SK-N-SH treated with all-trans-retinoic acid at 6 μM for 48 hours (cell line): Measurements from ENCODE around the gene SKA3.
"Not testable (repeated sequence)": the region's sequence is repeated elsewhere in the genome, so short reads cannot be mapped to it uniquely, and the experiment has no call there.

Experiments
- ATAC-seq: fragments of 200-7000 bp; cut with Tn5 transposase; 3 replicates; pipeline ENCODE4 v1.9.1; 2020; ENCODE audit warnings: mild to moderate bottlenecking, moderate library complexity
- ARNTL ChIP-seq: fragments of 450-650 bp; formaldehyde crosslinking; IDR thresholded peaks from 2 replicates; pipeline ENCODE4 v1.5.0; 2020; ENCODE audit warnings: low read depth, mild to moderate bottlenecking, moderate library complexity, borderline replicate concordance
- BACH2 ChIP-seq: fragments of 250-450 bp; sonication (Bioruptor Pico); IDR thresholded peaks from 2 replicates; pipeline ENCODE4 v1.9.0; 2021; ENCODE audit warnings: mild to moderate bottlenecking, borderline replicate concordance
- ESRRG ChIP-seq: fragments of 250-450 bp; sonication (Bioruptor Pico); IDR thresholded peaks from 2 replicates; pipeline ENCODE4 v1.6.1; 2021; ENCODE audit warnings: mild to moderate bottlenecking
- GLIS3 ChIP-seq: fragments of 250-450 bp; sonication (Bioruptor Pico); IDR thresholded peaks from 2 replicates; pipeline ENCODE4 v1.5.0; 2020; ENCODE audit warnings: mild to moderate bottlenecking, moderate library complexity
- OSR1 ChIP-seq: fragments of 250-450 bp; sonication (Bioruptor Pico); IDR thresholded peaks from 2 replicates; pipeline ENCODE4 v1.8.0; 2022; ENCODE audit warnings: moderate library complexity, mild to moderate bottlenecking, inconsistent platforms
- PPARA ChIP-seq: fragments of 250-450 bp; sonication (Bioruptor Pico); IDR thresholded peaks from 2 replicates; pipeline ENCODE4 v1.5.0; 2020; ENCODE audit warnings: mild to moderate bottlenecking, borderline replicate concordance
- RARB ChIP-seq: fragments of 250-450 bp; sonication (Bioruptor Pico); IDR thresholded peaks from 2 replicates; pipeline ENCODE4 v1.8.0; 2021; ENCODE audit warnings: mild to moderate bottlenecking, moderate library complexity
- SNAI2 ChIP-seq: fragments of 250-450 bp; sonication (Bioruptor Pico); IDR thresholded peaks from 2 replicates; pipeline ENCODE4 v1.5.0; 2020; ENCODE audit warnings: mild to moderate bottlenecking, moderate library complexity
- TCF4 ChIP-seq: fragments of 250-450 bp; sonication (Bioruptor Pico); IDR thresholded peaks from 2 replicates; pipeline ENCODE4 v1.8.0; 2021; ENCODE audit warnings: mild to moderate bottlenecking, moderate library complexity, borderline replicate concordance
- ZC3H10 ChIP-seq: fragments of 250-450 bp; sonication (Bioruptor Pico); IDR thresholded peaks from 2 replicates; pipeline ENCODE4 v1.5.1; 2021; ENCODE audit warnings: mild to moderate bottlenecking, moderate library complexity
- ZFP3 ChIP-seq: fragments of 250-450 bp; sonication (Bioruptor Pico); IDR thresholded peaks from 2 replicates; pipeline ENCODE4 v1.5.0; 2020; ENCODE audit warnings: mild to moderate bottlenecking, moderate library complexity
- ZFP30 ChIP-seq: fragments of 450-650 bp; formaldehyde crosslinking; IDR thresholded peaks from 2 replicates; pipeline ENCODE4 v1.5.0; 2022; ENCODE audit warnings: mild to moderate bottlenecking, moderate library complexity
- ZNF565 ChIP-seq: fragments of 450-650 bp; formaldehyde crosslinking; conservative IDR thresholded peaks from 2 replicates; pipeline ENCODE4 v1.5.0; 2020; ENCODE audit warnings: low read depth, mild to moderate bottlenecking, moderate library complexity
- ZNF70 ChIP-seq: fragments of 450-650 bp; formaldehyde crosslinking; IDR thresholded peaks from 2 replicates; pipeline ENCODE4 v1.5.0; 2020; ENCODE audit warnings: mild to moderate bottlenecking, moderate library complexity
- ZNF8 ChIP-seq: fragments of 450-650 bp; formaldehyde crosslinking; IDR thresholded peaks from 2 replicates; pipeline ENCODE4 v1.5.0; 2020; ENCODE audit warnings: mild to moderate bottlenecking, moderate library complexity
- TF ChIP-seq, protein P1 (sequence below): fragments of 250-450 bp; sonication (Bioruptor Pico); IDR thresholded peaks from 2 replicates; pipeline ENCODE4 v1.5.1; 2020; ENCODE audit warnings: low read depth, mild to moderate bottlenecking, moderate library complexity
- TF ChIP-seq, protein P2 (sequence below): fragments of 250-450 bp; sonication (Bioruptor Pico); IDR thresholded peaks from 2 replicates; pipeline ENCODE4 v1.5.0; 2020; ENCODE audit warnings: mild to moderate bottlenecking, moderate library complexity
- TF ChIP-seq, protein P3 (sequence below): fragments of 250-450 bp; sonication (Bioruptor Pico); IDR thresholded peaks from 2 replicates; pipeline ENCODE4 v1.8.0; 2021; ENCODE audit warnings: low read depth, mild to moderate bottlenecking, moderate library complexity, borderline replicate concordance

Gene SKA3

DNA sequence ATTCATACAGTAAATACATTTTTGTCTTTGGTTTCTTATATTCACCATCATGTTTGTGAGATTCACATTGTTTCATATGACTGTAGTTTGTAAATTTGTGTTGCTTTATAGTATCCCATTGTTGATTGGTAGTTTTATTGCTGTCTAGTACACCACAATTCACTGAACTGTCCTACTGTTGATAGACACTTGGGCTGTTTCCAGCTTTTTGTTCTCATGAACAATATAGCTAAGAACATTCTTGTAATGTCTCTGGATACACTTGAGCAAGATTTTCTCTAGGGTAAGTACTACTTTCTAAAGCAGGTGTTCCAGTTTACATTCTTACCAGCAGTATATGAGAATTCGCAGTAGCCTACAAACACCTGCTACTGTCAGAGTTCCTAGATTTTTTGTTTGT is 37.8 kb downstream of the SKA3 start:
- TF ChIP-seq BACH2 (CRISPR knock-in tag) = no peak
- TF ChIP-seq, protein P1, sequence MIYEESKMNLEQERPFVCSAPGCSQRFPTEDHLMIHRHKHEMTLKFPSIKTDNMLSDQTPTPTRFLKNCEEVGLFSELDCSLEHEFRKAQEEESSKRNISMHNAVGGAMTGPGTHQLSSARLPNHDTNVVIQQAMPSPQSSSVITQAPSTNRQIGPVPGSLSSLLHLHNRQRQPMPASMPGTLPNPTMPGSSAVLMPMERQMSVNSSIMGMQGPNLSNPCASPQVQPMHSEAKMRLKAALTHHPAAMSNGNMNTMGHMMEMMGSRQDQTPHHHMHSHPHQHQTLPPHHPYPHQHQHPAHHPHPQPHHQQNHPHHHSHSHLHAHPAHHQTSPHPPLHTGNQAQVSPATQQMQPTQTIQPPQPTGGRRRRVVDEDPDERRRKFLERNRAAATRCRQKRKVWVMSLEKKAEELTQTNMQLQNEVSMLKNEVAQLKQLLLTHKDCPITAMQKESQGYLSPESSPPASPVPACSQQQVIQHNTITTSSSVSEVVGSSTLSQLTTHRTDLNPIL = no peak
- no peak for TF ChIP-seq OSR1 (CRISPR knock-in tag)
- TF ChIP-seq, protein P2, sequence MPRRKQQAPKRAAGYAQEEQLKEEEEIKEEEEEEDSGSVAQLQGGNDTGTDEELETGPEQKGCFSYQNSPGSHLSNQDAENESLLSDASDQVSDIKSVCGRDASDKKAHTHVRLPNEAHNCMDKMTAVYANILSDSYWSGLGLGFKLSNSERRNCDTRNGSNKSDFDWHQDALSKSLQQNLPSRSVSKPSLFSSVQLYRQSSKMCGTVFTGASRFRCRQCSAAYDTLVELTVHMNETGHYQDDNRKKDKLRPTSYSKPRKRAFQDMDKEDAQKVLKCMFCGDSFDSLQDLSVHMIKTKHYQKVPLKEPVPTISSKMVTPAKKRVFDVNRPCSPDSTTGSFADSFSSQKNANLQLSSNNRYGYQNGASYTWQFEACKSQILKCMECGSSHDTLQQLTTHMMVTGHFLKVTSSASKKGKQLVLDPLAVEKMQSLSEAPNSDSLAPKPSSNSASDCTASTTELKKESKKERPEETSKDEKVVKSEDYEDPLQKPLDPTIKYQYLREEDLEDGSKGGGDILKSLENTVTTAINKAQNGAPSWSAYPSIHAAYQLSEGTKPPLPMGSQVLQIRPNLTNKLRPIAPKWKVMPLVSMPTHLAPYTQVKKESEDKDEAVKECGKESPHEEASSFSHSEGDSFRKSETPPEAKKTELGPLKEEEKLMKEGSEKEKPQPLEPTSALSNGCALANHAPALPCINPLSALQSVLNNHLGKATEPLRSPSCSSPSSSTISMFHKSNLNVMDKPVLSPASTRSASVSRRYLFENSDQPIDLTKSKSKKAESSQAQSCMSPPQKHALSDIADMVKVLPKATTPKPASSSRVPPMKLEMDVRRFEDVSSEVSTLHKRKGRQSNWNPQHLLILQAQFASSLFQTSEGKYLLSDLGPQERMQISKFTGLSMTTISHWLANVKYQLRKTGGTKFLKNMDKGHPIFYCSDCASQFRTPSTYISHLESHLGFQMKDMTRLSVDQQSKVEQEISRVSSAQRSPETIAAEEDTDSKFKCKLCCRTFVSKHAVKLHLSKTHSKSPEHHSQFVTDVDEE (CRISPR knock-in tag) = no peak
- TF ChIP-seq ZFP3 = no peak
- TF ChIP-seq ZC3H10 = no peak
- TF ChIP-seq ZFP30 (CRISPR knock-in tag) = no peak
- TF ChIP-seq GLIS3 = no peak
- TF ChIP-seq, protein P3, sequence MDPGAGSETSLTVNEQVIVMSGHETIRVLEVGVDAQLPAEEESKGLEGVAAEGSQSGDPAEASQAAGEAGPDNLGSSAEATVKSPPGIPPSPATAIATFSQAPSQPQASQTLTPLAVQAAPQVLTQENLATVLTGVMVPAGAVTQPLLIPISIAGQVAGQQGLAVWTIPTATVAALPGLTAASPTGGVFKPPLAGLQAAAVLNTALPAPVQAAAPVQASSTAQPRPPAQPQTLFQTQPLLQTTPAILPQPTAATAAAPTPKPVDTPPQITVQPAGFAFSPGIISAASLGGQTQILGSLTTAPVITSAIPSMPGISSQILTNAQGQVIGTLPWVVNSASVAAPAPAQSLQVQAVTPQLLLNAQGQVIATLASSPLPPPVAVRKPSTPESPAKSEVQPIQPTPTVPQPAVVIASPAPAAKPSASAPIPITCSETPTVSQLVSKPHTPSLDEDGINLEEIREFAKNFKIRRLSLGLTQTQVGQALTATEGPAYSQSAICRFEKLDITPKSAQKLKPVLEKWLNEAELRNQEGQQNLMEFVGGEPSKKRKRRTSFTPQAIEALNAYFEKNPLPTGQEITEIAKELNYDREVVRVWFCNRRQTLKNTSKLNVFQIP (CRISPR knock-in tag) = no peak
- TF ChIP-seq PPARA (CRISPR knock-in tag) = no peak
- ATAC-seq = no peak

DNA sequence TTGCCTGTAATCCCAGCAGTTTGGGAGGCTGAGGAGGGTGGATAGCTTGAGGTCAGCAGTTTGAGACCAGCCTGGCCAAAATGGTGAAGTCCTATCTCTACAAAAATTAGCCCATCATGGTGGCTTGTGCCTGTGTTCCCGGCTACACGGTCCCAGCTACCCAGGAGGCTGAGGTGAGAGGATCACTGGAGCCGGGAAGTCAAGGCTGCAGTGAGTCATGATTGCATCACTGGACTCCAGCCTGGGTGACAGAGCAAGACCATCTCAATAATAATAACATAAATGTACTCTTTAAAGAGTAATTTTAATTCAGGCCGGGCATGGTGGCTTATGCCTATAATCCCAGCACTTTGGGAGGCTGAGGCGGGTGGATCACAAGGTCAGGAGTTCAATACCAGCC is 38.7 kb downstream of the SKA3 start:
- TF ChIP-seq GLIS3 = no peak
- ATAC-seq = no peak

DNA sequence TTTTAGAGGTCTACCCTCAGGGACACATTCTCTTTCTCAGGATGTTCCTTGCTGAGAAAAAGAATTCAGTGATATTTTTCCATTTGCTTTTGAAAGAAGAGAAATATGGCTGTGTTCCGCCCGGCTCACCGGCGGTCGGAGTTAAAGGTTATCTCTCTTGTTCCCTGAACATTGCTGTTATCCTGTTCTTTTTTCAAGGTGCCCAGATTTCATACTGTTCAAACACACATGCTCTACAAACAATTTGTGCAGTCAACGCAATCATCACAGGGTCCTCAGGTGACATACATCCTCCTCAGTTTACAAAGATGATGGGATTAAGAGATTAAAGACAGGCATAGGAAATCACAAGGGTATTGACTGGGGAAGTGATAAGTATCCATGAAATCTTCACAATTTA is 40.5 kb downstream of the SKA3 start:
- ATAC-seq = not testable (repeated sequence)

DNA sequence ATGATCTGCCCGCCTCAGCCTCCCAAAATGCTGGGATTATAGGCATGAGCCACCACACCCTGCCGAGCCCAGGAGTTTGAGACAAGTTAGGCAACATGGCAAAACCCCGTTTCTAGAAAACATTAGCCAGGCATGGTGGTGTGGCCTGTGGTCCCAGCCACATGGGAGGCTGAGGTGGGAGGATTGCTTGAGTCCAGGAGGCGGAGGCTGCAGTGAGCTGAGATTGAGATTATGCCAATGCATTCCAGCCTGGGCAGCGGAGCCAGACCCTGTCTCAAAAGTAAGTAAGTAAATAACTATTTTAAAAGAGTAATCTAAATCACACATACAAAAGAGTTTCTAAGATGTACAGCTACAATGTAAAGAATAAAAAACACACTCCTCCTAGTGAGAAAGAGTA is 41.9 kb downstream of the SKA3 start:
- TF ChIP-seq ZFP3 (no peak), PPARA (CRISPR knock-in tag) (no peak), ARNTL (CRISPR knock-in tag) (no peak), RARB (no peak), ZNF565 (no peak), ZNF70 (CRISPR knock-in tag) (no peak), ESRRG (CRISPR knock-in tag) (no peak), ZNF8 (CRISPR knock-in tag) (no peak), SNAI2 (CRISPR knock-in tag) (no peak), TCF4 (CRISPR knock-in tag) (no peak)
- TF ChIP-seq, protein P2 (CRISPR knock-in tag) = no peak
- TF ChIP-seq, protein P1 = no peak
- TF ChIP-seq, protein P3 (CRISPR knock-in tag) = no peak
- ATAC-seq = no peak; the same call in 2 of the 3 replicates
